Measurements from ENCODE around the gene ATP5ME.
"Not testable (repeated sequence)": the region's sequence is repeated elsewhere in the genome, so short reads cannot be mapped to it uniquely, and the experiment has no call there.

The ATP5ME gene

DNA sequence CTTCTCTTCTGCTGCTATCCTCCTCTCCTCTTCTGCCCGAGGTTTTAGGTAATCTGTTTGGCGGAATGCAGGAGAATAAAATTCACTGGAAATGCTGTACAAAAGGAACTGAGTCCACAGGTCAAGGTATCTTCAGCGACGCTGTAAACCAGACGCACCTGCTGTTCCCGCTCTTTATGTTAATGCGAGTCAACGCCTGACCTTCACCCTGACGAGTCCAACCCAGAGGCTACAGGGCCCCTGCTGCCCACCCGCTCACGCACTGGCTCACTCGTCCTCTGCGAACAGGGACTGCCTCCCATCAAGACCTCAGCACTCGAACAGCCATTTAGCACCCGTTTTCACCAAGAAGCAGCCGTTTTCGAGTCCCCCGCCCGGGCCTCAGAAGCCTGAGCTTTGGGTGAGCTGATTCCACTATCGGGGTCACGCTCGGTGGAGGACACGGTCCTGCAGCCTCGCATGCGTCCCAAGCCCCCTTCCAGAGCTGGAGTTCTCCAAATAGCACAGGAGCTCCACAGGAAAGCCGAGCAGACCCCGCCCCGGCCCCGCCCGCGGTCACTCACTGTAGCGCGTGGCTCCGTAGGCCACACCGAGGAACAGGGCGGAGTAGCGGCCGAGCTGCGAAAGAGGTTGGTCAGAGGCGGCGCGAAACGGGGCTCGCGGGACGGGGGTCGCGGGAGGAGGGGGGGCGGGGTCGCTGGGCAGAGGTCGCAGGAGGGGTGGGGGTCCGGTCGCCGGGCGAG, 556 bp downstream of the ATP5ME start:
- no peak for TF ChIP-seq CREB5 (CRISPR knock-in tag; IDR thresholded peaks at IDR 0.05; ENCODE audit: low read depth)
- no peak for TF ChIP-seq ZFP30 (CRISPR knock-in tag; IDR thresholded peaks at IDR 0.05)
- no peak for TF ChIP-seq GLIS3 (CRISPR knock-in tag; IDR thresholded peaks at IDR 0.05)
- TF ChIP-seq PATZ1 (CRISPR knock-in tag; IDR thresholded peaks at IDR 0.05; ENCODE audit: borderline replicate concordance): no peak
- no peak for TF ChIP-seq ZNF565 (CRISPR knock-in tag; conservative IDR thresholded peaks at IDR 0.05; ENCODE audit: low read depth)
- TF ChIP-seq CSDC2 (CRISPR knock-in tag; IDR thresholded peaks at IDR 0.05): no peak
- no peak for TF ChIP-seq RARB (CRISPR knock-in tag; IDR thresholded peaks at IDR 0.05)
- TF ChIP-seq TOX (CRISPR knock-in tag; IDR thresholded peaks at IDR 0.05; ENCODE audit: borderline replicate concordance): no peak
- no peak for TF ChIP-seq ZNF8 (CRISPR knock-in tag; IDR thresholded peaks at IDR 0.05)
- no peak for TF ChIP-seq ISL1 (CRISPR knock-in tag; IDR thresholded peaks at IDR 0.05)
- TF ChIP-seq ZNF70 (CRISPR knock-in tag; IDR thresholded peaks at IDR 0.05): no peak
- no peak for TF ChIP-seq ZFP3 (CRISPR knock-in tag; IDR thresholded peaks at IDR 0.05)
- TF ChIP-seq TCF4 (CRISPR knock-in tag; IDR thresholded peaks at IDR 0.05; ENCODE audit: borderline replicate concordance): no peak
- no peak for TF ChIP-seq BACH2 (CRISPR knock-in tag; IDR thresholded peaks at IDR 0.05; ENCODE audit: borderline replicate concordance)
- TF ChIP-seq, protein P1, sequence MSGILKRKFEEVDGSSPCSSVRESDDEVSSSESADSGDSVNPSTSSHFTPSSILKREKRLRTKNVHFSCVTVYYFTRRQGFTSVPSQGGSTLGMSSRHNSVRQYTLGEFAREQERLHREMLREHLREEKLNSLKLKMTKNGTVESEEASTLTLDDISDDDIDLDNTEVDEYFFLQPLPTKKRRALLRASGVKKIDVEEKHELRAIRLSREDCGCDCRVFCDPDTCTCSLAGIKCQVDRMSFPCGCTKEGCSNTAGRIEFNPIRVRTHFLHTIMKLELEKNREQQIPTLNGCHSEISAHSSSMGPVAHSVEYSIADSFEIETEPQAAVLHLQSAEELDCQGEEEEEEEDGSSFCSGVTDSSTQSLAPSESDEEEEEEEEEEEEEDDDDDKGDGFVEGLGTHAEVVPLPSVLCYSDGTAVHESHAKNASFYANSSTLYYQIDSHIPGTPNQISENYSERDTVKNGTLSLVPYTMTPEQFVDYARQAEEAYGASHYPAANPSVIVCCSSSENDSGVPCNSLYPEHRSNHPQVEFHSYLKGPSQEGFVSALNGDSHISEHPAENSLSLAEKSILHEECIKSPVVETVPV (CRISPR knock-in tag; IDR thresholded peaks at IDR 0.05): no peak
- TF ChIP-seq, protein P2, sequence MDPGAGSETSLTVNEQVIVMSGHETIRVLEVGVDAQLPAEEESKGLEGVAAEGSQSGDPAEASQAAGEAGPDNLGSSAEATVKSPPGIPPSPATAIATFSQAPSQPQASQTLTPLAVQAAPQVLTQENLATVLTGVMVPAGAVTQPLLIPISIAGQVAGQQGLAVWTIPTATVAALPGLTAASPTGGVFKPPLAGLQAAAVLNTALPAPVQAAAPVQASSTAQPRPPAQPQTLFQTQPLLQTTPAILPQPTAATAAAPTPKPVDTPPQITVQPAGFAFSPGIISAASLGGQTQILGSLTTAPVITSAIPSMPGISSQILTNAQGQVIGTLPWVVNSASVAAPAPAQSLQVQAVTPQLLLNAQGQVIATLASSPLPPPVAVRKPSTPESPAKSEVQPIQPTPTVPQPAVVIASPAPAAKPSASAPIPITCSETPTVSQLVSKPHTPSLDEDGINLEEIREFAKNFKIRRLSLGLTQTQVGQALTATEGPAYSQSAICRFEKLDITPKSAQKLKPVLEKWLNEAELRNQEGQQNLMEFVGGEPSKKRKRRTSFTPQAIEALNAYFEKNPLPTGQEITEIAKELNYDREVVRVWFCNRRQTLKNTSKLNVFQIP (CRISPR knock-in tag; IDR thresholded peaks at IDR 0.05; ENCODE audit: borderline replicate concordance, low read depth): no peak
- no peak for TF ChIP-seq PPARA (CRISPR knock-in tag; IDR thresholded peaks at IDR 0.05; ENCODE audit: borderline replicate concordance)
- no peak for TF ChIP-seq ZC3H10 (CRISPR knock-in tag; IDR thresholded peaks at IDR 0.05)
- TF ChIP-seq OSR1 (CRISPR knock-in tag; IDR thresholded peaks at IDR 0.05): no peak
- no peak for TF ChIP-seq ESRRG (CRISPR knock-in tag; IDR thresholded peaks at IDR 0.05)
- ATAC-seq: peak; percentile 23

- TF ChIP-seq RARB (CRISPR knock-in tag; IDR thresholded peaks at IDR 0.05) (no peak), TOX (CRISPR knock-in tag; IDR thresholded peaks at IDR 0.05; ENCODE audit: borderline replicate concordance) (no peak)
- TF ChIP-seq, protein P3, sequence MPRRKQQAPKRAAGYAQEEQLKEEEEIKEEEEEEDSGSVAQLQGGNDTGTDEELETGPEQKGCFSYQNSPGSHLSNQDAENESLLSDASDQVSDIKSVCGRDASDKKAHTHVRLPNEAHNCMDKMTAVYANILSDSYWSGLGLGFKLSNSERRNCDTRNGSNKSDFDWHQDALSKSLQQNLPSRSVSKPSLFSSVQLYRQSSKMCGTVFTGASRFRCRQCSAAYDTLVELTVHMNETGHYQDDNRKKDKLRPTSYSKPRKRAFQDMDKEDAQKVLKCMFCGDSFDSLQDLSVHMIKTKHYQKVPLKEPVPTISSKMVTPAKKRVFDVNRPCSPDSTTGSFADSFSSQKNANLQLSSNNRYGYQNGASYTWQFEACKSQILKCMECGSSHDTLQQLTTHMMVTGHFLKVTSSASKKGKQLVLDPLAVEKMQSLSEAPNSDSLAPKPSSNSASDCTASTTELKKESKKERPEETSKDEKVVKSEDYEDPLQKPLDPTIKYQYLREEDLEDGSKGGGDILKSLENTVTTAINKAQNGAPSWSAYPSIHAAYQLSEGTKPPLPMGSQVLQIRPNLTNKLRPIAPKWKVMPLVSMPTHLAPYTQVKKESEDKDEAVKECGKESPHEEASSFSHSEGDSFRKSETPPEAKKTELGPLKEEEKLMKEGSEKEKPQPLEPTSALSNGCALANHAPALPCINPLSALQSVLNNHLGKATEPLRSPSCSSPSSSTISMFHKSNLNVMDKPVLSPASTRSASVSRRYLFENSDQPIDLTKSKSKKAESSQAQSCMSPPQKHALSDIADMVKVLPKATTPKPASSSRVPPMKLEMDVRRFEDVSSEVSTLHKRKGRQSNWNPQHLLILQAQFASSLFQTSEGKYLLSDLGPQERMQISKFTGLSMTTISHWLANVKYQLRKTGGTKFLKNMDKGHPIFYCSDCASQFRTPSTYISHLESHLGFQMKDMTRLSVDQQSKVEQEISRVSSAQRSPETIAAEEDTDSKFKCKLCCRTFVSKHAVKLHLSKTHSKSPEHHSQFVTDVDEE (CRISPR knock-in tag; IDR thresholded peaks at IDR 0.05): no peak
- no peak for ATAC-seq
Measured at GRCh38 chr4:671769-672168, 2.3 kb downstream of the ATP5ME start.

DNA sequence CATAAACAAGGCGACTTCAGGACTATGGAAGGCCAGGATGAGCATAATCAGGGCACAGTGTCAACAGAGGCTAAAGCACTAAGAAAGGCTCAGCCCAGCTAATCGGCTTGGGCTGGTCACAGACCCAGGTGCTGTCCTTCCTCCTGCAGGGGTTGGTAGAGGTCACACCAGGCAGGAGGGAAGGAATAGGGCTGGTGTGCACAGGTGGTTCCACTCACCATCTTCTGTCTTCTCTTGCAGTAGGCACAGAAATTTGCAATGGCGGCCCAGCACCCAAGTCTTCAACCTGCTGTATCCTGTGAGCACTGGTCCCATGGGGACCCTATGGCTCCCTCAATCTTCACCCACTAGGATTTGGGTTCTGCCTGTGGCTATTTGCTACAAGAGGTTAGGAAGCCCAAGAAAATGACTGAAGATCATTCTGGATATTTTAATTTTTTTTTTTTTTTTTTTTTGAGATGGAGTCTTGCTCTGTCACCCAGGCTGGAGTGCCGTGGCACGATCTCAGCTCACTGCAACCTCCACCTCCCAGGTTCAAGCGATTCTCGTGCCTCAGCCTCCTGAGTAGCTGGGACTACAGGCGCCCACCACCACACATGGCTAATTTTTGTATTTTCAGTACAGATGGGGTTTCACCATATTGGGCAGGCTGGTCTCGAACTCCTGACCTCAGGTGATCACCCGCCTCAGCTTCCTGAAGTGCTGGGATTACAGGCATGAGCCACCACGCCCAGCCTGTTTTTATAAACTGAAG, 4.1 kb downstream of the ATP5ME start:
- ATAC-seq: not testable (repeated sequence)

DNA sequence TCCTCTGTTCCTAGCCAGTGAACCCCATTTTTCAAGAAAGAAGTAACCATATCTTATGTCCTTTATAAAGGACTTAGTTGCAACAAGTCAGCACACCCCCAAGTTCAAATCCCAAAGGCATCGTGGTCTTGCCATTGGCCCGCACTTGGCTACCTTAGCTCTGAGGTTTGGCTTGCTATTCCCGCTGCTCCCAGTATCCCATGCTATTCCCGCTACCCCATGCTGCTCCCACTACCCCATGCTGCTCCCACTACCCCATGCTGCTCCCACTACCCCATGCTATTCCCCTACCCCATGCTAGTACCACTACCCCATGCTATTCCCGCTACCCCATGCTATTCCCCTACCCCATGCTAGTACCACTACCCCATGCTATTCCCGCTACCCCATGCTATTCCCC, 5.9 kb downstream of the ATP5ME start:
- ATAC-seq: not testable (repeated sequence)

Data from SK-N-SH treated with all-trans-retinoic acid at 6 μM for 48 hours (cell line).